NB4 (cell line): ENCODE data around the gene WNT10A.

ENCODE experiments used
- POLR2A ChIP-seq: IDR thresholded peaks from 2 replicates; pipeline ENCODE4 v1.6.1; 2011; ENCODE audit warnings: mild to moderate bottlenecking; ENCODE audit not compliant: insufficient read length; ENCODE audit errors: extremely low read depth
- TF ChIP-seq, protein P1 (sequence below): IDR thresholded peaks from one replicate; pipeline ENCODE4 v1.5.1; 2012; ENCODE audit warnings: low read depth, low read length
- TF ChIP-seq, protein P2 (sequence below): IDR thresholded peaks from 2 replicates; pipeline ENCODE4 v1.6.1; 2011; ENCODE audit warnings: low read depth, low read length

DNA sequence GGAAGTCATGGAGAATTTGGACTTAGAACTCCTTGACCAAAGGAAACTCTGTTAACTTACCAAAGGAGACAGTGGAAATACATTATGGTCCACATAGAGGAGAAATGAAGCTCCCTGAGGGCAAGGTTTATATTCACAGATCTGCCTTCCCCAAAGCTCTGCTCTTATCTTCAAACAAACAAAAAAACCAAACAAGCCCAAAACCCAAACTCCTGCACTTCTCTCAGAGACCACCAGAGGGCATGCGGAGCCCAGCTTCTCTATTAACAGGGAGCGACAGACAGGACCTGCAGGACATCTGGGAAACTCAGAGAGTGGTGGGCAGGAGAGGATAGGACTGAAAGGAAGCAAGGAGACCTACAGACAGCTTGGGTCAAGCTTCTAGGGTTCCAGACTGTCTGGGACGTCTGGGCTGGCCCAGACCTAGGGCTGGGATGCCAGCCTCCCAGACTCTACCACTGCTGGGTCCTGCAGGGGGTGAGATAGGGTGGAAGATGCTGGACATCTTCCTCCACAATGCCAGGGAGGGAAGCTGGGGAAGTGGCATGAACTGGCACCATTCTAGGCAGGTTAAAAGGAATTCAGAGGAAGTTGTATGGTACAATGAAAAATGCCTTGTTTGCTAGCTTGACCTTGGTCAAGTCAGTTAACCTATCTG, 4.0 kb upstream of the WNT10A start:
- no peak for TF ChIP-seq POLR2A
- TF ChIP-seq, protein P1, sequence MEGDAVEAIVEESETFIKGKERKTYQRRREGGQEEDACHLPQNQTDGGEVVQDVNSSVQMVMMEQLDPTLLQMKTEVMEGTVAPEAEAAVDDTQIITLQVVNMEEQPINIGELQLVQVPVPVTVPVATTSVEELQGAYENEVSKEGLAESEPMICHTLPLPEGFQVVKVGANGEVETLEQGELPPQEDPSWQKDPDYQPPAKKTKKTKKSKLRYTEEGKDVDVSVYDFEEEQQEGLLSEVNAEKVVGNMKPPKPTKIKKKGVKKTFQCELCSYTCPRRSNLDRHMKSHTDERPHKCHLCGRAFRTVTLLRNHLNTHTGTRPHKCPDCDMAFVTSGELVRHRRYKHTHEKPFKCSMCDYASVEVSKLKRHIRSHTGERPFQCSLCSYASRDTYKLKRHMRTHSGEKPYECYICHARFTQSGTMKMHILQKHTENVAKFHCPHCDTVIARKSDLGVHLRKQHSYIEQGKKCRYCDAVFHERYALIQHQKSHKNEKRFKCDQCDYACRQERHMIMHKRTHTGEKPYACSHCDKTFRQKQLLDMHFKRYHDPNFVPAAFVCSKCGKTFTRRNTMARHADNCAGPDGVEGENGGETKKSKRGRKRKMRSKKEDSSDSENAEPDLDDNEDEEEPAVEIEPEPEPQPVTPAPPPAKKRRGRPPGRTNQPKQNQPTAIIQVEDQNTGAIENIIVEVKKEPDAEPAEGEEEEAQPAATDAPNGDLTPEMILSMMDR, result peak; percentile 97
- TF ChIP-seq, protein P2, sequence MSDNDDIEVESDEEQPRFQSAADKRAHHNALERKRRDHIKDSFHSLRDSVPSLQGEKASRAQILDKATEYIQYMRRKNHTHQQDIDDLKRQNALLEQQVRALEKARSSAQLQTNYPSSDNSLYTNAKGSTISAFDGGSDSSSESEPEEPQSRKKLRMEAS, result no peak
